ENCODE measurements around the gene TNFRSF6B.
A peak's percentile ranks its signal among the peaks of the same experiment; 100 is the strongest.

TNFRSF6B gene

DNA sequence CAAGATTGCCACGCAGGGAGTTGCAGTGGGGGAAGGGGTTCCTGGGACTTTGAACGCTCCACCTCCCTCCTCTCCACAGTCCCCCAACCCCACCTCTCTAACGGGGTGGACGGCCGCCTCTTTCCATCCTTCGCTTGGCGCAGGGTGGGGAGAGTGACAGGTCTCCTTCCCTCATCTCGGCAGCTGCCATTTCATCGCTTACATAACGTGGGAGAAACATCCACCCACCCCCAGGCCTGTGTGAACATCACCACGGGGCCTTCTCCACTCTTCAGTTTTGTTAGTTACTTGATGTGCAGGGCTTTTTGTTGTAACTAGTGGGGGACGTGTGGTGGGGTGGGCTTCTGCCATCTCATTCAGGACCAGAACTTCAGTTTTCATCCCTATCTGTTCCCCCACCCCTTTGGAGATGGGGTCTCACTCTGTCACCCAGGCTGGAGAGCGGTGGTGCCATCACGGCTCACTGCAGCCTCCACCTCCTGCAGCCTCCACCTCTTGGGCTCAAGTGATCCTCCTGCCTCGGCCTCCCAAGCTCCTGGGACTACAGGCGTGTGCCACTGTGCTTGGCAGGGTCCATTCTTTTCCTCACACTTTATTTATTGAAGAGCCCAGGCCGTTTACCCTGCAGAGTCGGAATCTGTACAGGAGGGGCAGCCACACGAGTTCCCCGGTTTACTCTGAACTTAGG, 20.6 kb upstream of the TNFRSF6B start:
- H3K9ac ChIP-seq (ENCODE audit: low read depth in 1 of 2, low read length in 2 of 2) = no peak overlapping the region
- H3K36me3 ChIP-seq (ENCODE audit: control insufficient read depth in 2 of 2, insufficient read depth in 2 of 2, low read length in 2 of 2) = peaks cover 8 to 23% of the 10 kb centered on the region in 2 donors

DNA sequence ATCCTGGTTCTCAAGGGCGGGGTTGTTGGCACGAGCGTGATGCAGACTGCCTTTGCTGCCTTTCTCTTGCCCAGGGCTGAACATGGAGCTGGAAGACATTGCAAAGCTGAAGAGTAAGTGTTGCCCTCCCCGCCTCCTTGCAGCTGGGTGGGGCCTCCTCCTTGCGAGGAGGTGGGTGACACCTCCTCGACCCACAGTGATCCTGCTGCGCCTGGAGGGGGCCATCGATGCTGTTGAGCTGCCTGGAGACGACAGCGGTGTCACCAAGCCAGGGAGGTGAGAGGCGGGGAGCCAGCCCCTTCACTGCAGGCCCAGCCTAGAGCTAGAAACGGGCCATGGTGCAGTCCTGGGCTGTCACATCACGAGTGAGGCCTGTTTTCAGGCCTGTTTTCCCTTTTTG, 18.4 kb upstream of the TNFRSF6B start:
- Histone ChIP-seq H3K9ac (ENCODE audit: low read depth in 1 of 2, low read length in 2 of 2) (no peak overlapping the region), H3K4me3 (ENCODE audit: low read length in 2 of 2) (no peak overlapping the region), H3K9me3 (ENCODE audit: control insufficient read depth in 2 of 2, low read length in 2 of 2) (no peaks in the 10 kb centered on the region), H3K27me3 (ENCODE audit: control insufficient read depth in 2 of 2, insufficient read depth in 2 of 2, low read length in 2 of 2) (no peaks in the 10 kb centered on the region), H3K27ac (ENCODE audit: low read depth in 2 of 2, low read length in 2 of 2) (no peak overlapping the region), H3K4me1 (ENCODE audit: control insufficient read depth in 2 of 2, insufficient read depth in 2 of 2, low read length in 2 of 2) (peaks cover 0 to 2% of the 10 kb centered on the region in 2 donors), H3K36me3 (ENCODE audit: control insufficient read depth in 2 of 2, insufficient read depth in 2 of 2, low read length in 2 of 2) (peaks cover 4 to 21% of the 10 kb centered on the region in 2 donors)

More for the DNA sequence above, 20.6 kb upstream of the TNFRSF6B start:
- no peak overlapping the region for H3K27ac ChIP-seq (ENCODE audit: low read depth in 2 of 2, low read length in 2 of 2)
- H3K4me3 ChIP-seq (ENCODE audit: low read length in 2 of 2) = no peak overlapping the region
- no peaks in the 10 kb centered on the region for H3K4me1 ChIP-seq (ENCODE audit: control insufficient read depth in 2 of 2, insufficient read depth in 2 of 2, low read length in 2 of 2)
- H3K27me3 ChIP-seq (ENCODE audit: control insufficient read depth in 2 of 2, insufficient read depth in 2 of 2, low read length in 2 of 2) = no peaks in the 10 kb centered on the region
- H3K9me3 ChIP-seq (ENCODE audit: control insufficient read depth in 2 of 2, low read length in 2 of 2) = no peaks in the 10 kb centered on the region

DNA sequence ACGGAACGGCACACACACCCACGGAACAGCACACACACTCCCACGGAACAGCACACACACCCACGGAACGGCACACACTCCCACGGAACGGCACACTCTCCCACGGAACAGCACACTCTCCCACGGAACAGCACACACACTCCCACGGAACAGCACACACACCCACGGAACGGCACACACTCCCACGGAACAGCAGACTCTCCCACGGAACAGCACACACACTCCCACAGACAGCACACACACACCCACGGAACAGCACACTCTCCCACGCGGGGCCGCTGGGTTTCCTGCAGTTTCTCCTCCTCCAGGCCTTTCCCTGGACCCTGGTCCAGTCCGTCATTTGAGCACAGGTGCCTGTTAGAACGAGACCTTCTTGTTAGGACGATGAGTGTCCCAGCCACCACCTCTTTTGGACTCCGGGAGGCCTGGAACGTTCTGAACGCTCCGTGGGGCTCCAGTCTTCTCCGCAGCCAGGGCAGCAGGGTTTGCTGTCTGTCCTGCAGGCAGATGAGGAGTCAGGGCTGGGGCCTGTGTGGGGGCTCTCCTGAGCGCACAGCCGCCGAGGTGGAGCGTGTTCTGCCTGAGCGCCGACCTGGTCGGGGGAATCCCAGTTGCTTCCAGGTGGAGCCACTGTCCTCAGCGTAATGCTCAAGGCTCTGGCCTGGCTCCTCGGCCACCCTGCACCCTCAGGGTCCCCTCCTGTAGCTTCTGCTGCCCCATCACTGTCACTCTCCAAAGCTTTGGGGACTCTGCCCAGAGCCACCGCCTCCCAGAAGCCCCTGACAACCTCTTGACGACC, 17.6 kb upstream of the TNFRSF6B start:
- Histone ChIP-seq H3K9me3 (ENCODE audit: control insufficient read depth in 2 of 2, low read length in 2 of 2) (no peaks in the 10 kb centered on the region), H3K4me1 (ENCODE audit: control insufficient read depth in 2 of 2, insufficient read depth in 2 of 2, low read length in 2 of 2) (peaks cover 0 to 2% of the 10 kb centered on the region in 2 donors), H3K27ac (ENCODE audit: low read depth in 2 of 2, low read length in 2 of 2) (no peak overlapping the region)

DNA sequence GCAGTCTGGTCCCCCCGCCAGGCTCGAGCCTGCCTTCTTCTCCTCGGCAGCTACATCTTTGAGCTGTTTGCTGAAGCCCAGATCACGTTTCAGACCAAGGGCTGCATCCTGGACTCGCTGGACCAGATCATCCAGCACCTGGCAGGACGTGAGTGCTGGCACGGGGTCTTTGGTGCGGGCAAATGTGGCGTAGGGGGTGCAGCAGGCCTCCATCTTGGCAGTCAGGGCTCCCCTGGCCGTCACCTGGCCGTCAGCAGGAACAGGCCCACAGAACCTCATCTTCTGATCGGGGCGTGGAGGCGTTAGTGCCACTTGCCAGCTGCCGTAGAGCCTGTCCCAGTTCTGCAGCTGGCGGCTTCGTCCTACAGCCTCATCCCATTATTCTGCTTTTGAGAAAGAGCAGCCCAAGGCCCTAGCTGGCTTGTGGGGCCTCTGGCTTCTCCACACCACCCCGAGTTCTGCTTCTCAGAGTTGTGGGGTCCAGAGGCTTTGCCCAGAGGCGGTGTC, 16.6 kb upstream of the TNFRSF6B start:
- H3K27me3 ChIP-seq (ENCODE audit: control insufficient read depth in 2 of 2, insufficient read depth in 2 of 2, low read length in 2 of 2) = no peaks in the 10 kb centered on the region
- no peak overlapping the region for H3K4me3 ChIP-seq (ENCODE audit: low read length in 2 of 2)
- peaks cover 0 to 2% of the 10 kb centered on the region in 2 donors for H3K4me1 ChIP-seq (ENCODE audit: control insufficient read depth in 2 of 2, insufficient read depth in 2 of 2, low read length in 2 of 2)
- no peak overlapping the region for H3K27ac ChIP-seq (ENCODE audit: low read depth in 2 of 2, low read length in 2 of 2)
- H3K36me3 ChIP-seq (ENCODE audit: control insufficient read depth in 2 of 2, insufficient read depth in 2 of 2, low read length in 2 of 2) = peaks cover 4 to 11% of the 10 kb centered on the region in 2 donors
- H3K9me3 ChIP-seq (ENCODE audit: control insufficient read depth in 2 of 2, low read length in 2 of 2) = no peaks in the 10 kb centered on the region
- H3K9ac ChIP-seq (ENCODE audit: low read depth in 1 of 2, low read length in 2 of 2) = no peak overlapping the region

More for the DNA sequence above, 17.6 kb upstream of the TNFRSF6B start:
- Histone ChIP-seq H3K27me3 (ENCODE audit: control insufficient read depth in 2 of 2, insufficient read depth in 2 of 2, low read length in 2 of 2) (no peaks in the 10 kb centered on the region), H3K9ac (ENCODE audit: low read depth in 1 of 2, low read length in 2 of 2) (no peak overlapping the region), H3K4me3 (ENCODE audit: low read length in 2 of 2) (no peak overlapping the region), H3K36me3 (ENCODE audit: control insufficient read depth in 2 of 2, insufficient read depth in 2 of 2, low read length in 2 of 2) (peaks cover 4 to 17% of the 10 kb centered on the region in 2 donors)

DNA sequence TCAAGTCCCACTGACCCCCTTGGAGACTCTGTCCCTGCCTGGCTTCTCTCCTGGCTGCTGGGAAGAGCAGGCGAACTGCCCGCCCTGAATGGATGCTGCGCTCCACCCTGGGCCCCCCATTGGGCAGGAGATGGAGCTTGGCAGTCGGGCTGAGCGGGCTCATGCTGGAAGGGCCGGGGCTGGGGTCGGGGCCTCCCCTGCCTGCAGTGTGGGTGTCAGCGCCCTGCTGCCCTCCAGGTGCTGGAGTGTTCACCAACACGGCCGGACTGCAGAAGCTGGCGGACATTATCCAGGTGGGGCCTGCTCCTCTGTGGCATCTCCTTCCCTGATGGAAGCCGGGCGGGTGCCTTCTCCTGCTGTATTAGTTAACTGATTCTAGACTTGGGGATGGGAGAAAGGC, 16.0 kb upstream of the TNFRSF6B start:
- Histone ChIP-seq H3K36me3 (ENCODE audit: control insufficient read depth in 2 of 2, insufficient read depth in 2 of 2, low read length in 2 of 2) (peaks cover 4 to 10% of the 10 kb centered on the region in 2 donors), H3K9me3 (ENCODE audit: control insufficient read depth in 2 of 2, low read length in 2 of 2) (no peaks in the 10 kb centered on the region), H3K27me3 (ENCODE audit: control insufficient read depth in 2 of 2, insufficient read depth in 2 of 2, low read length in 2 of 2) (no peaks in the 10 kb centered on the region), H3K4me3 (ENCODE audit: low read length in 2 of 2) (no peak overlapping the region), H3K27ac (ENCODE audit: low read depth in 2 of 2, low read length in 2 of 2) (no peak overlapping the region), H3K4me1 (ENCODE audit: control insufficient read depth in 2 of 2, insufficient read depth in 2 of 2, low read length in 2 of 2) (peaks cover 0 to 2% of the 10 kb centered on the region in 2 donors), H3K9ac (ENCODE audit: low read depth in 1 of 2, low read length in 2 of 2) (no peak overlapping the region)

DNA sequence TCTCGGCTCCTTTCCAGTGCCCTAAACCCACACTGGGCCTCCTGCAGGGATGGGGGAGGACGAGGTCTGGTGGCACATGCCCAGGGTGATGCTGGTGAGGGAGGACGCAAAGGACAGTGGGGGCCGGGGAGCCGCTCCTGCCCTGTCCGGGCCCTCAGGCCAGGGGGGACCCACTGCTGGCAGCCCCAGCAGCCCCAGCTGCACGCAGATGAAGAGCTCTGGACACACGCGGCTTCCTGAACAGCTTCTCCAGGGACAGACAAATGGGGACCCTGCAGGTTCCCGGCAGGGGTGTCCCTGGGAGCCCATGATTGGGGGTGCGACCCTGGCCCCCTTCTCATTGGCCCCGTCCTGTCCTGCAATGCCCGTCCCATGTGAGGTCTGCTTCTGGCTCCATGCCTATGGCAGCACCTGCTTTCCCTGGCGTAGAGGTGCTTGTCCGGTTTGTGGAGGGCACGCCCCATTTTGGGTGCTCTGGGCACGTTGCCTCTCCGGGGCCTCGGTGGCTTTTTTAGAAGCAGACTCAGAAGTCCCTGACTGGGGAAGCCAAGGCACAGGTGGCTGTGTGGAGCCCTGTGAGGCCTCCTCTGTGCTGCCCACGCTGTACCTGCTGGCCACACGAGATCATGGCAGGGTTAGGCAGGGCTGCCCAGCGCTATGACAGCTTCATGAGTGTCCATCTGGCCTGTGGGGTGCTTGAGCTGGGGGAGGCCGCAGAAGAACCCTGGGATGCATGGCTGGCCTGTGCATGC, 15.4 kb upstream of the TNFRSF6B start:
- H3K9ac ChIP-seq (ENCODE audit: low read depth in 1 of 2, low read length in 2 of 2) = no peak overlapping the region
- H3K27me3 ChIP-seq (ENCODE audit: control insufficient read depth in 2 of 2, insufficient read depth in 2 of 2, low read length in 2 of 2) = no peaks in the 10 kb centered on the region
- H3K36me3 ChIP-seq (ENCODE audit: control insufficient read depth in 2 of 2, insufficient read depth in 2 of 2, low read length in 2 of 2) = peaks cover 4 to 7% of the 10 kb centered on the region in 2 donors
- peaks cover 2 to 4% of the 10 kb centered on the region in 2 donors for H3K4me1 ChIP-seq (ENCODE audit: control insufficient read depth in 2 of 2, insufficient read depth in 2 of 2, low read length in 2 of 2)
- H3K27ac ChIP-seq (ENCODE audit: low read depth in 2 of 2, low read length in 2 of 2) = no peak overlapping the region
- no peaks in the 10 kb centered on the region for H3K9me3 ChIP-seq (ENCODE audit: control insufficient read depth in 2 of 2, low read length in 2 of 2)
- no peak overlapping the region for H3K4me3 ChIP-seq (ENCODE audit: low read length in 2 of 2)

DNA sequence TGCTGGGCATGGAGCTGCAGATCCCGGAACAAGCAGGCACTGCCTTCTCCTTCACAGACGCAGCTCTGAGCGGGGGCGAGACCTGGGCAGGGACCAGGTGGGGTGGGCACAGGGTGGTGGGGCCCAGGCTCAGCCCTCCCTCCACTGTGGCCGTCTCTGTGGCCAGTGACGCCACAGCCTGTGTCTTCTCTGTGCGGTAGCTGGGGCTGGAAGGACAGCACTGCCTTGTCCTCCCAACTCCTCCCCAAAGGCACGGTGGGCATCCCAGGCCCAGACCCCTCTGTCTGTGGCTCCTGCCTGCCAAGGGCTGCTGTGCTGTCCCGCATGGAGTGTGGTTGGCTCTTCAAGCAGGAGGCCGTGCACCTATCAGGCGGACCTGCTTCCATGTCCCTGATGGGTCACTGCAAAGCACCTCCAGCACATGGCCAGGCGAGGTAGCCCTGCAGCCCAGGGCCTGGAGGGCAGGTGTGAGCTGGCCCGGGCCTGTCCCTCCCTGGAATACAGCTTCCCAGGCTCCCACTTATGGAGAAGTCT, 14.8 kb upstream of the TNFRSF6B start:
- peaks cover 8 to 10% of the 10 kb centered on the region in 2 donors for H3K4me1 ChIP-seq (ENCODE audit: control insufficient read depth in 2 of 2, insufficient read depth in 2 of 2, low read length in 2 of 2)
- H3K9me3 ChIP-seq (ENCODE audit: control insufficient read depth in 2 of 2, low read length in 2 of 2) = no peaks in the 10 kb centered on the region
- no peaks in the 10 kb centered on the region for H3K27me3 ChIP-seq (ENCODE audit: control insufficient read depth in 2 of 2, insufficient read depth in 2 of 2, low read length in 2 of 2)
- H3K36me3 ChIP-seq (ENCODE audit: control insufficient read depth in 2 of 2, insufficient read depth in 2 of 2, low read length in 2 of 2) = peaks cover 4 to 7% of the 10 kb centered on the region in 2 donors
- no peak overlapping the region for H3K9ac ChIP-seq (ENCODE audit: low read depth in 1 of 2, low read length in 2 of 2)
- H3K4me3 ChIP-seq (ENCODE audit: low read length in 2 of 2) = no peak overlapping the region
- peak overlapping the region; percentile 34 to 52 for H3K27ac ChIP-seq (ENCODE audit: low read depth in 2 of 2, low read length in 2 of 2)

DNA sequence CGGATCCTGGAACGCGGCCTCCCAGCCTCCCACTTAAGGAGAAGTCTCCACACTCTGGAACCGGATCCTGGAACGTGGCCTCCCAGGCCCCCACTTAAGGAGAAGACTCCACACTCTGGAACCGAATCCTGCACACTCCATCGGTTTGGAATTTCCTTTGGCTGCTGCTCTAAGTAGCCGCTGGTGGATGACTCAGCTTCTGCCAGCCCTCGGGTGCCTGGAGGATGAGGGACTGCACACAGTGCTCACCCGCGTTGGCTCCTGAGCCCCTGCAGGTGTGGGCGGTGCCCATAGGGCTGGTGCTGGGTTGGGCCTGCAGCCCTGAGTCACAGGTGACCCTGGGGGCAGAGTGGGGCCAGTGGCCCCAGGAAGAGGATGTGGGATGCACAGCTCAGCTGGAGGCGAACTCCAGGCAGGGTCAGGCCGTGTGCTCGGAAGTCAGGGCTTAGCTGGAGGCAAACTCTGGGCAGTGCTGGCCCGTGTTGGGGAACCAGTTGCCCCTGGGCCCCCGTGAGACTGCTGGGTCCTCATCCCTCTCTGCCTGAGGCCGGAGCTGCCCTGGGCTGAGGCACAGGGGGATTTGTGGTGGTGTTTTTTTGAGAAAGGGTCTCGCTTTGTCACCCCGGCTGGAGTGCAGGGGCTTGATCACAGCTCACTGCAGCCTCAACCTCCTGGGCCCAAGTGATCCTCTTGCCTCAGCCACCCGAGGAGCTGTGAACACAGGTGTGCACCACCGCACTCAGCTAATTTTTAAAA, 13.9 kb upstream of the TNFRSF6B start:
- H3K27me3 ChIP-seq (ENCODE audit: control insufficient read depth in 2 of 2, insufficient read depth in 2 of 2, low read length in 2 of 2) = no peaks in the 10 kb centered on the region
- H3K27ac ChIP-seq (ENCODE audit: low read depth in 2 of 2, low read length in 2 of 2) = peak overlapping the region; percentile 34 to 61
- no peak overlapping the region for H3K4me3 ChIP-seq (ENCODE audit: low read length in 2 of 2)
- peaks cover 17 to 19% of the 10 kb centered on the region in 2 donors for H3K4me1 ChIP-seq (ENCODE audit: control insufficient read depth in 2 of 2, insufficient read depth in 2 of 2, low read length in 2 of 2)
- no peak overlapping the region for H3K9ac ChIP-seq (ENCODE audit: low read depth in 1 of 2, low read length in 2 of 2)
- H3K9me3 ChIP-seq (ENCODE audit: control insufficient read depth in 2 of 2, low read length in 2 of 2) = no peaks in the 10 kb centered on the region
- H3K36me3 ChIP-seq (ENCODE audit: control insufficient read depth in 2 of 2, insufficient read depth in 2 of 2, low read length in 2 of 2) = peaks cover 4% of the 10 kb centered on the region in 2 donors

DNA sequence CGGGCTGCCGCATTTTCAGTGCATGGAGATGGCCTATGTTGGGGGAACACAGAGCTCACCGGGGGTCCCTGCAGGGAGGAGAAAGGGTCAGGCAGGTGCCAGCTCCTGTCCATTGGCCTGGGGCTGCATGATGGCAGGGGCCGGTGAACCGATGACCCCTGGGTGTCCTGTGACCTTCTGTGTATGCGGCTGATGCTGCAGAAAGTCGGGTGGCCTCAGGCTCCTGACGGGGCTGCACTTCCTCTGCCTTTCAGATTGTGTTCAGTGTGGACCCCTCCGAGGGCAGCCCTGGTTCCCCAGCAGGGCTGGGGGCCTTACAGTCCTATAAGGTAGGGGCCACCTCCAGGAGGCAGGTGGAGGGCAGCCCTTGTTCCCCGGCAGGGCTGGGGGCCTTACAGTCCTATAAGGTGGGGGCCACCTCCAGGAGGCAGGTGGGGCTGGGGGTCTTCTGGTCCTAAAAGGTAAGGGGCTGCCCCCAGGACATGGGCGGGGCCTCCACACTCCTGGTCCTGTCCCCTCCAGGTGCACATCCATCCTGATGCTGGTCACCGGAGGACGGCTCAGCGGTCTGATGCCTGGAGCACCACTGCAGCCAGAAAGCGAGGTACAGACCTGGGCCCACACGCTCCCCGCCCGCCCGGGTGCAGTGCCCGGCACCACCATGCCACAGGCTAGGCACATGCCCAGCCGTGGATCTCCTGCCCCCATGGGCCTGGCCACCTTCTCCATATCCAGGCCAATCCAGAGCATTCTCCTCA, 11.0 kb upstream of the TNFRSF6B start:
- no peaks in the 10 kb centered on the region for H3K36me3 ChIP-seq (ENCODE audit: control insufficient read depth in 2 of 2, insufficient read depth in 2 of 2, low read length in 2 of 2)
- peaks cover 29 to 30% of the 10 kb centered on the region in 2 donors for H3K4me1 ChIP-seq (ENCODE audit: control insufficient read depth in 2 of 2, insufficient read depth in 2 of 2, low read length in 2 of 2)
- no peaks in the 10 kb centered on the region for H3K9me3 ChIP-seq (ENCODE audit: control insufficient read depth in 2 of 2, low read length in 2 of 2)
- H3K27ac ChIP-seq (ENCODE audit: low read depth in 2 of 2, low read length in 2 of 2) = peak overlapping the region in 1 of 2 donors; percentile 85
- no peak overlapping the region for H3K4me3 ChIP-seq (ENCODE audit: low read length in 2 of 2)
- H3K27me3 ChIP-seq (ENCODE audit: control insufficient read depth in 2 of 2, insufficient read depth in 2 of 2, low read length in 2 of 2) = no peaks in the 10 kb centered on the region
- H3K9ac ChIP-seq (ENCODE audit: low read depth in 1 of 2, low read length in 2 of 2) = no peak overlapping the region

All from mucosa of rectum (tissue), 2 donors.